Sigmoid colon (tissue), 7 donors: Measurements from ENCODE around the gene ZNF688. TPM values are rescaled to one million over a fixed set of nuclear protein-coding genes. Genes with fewer than 3 reads are reported as not detected.

Source experiments
- DNase-seq: peaks from one replicate; pipeline ENCODE4 v3.0.0-alpha.2; 2019
- H3K27ac ChIP-seq, 4 donors: fragments of 200-600 bp; sonication (generic); one replicate each; pipeline ENCODE4 v1.5.1; 2016 to 2019; ENCODE audit warnings: mild to moderate bottlenecking in 1 of 4
- H3K27me3 ChIP-seq, 3 donors: fragments of 200-600 bp; sonication (generic); one replicate each; pipeline ENCODE4 v1.5.1; 2019; ENCODE audit warnings: mild to moderate bottlenecking in 1 of 3
- H3K36me3 ChIP-seq, 4 donors: fragments of 200-600 bp; sonication (generic); one replicate each; pipeline ENCODE4 v1.5.1; 2016 to 2019
- H3K4me1 ChIP-seq, 4 donors: fragments of 200-600 bp; sonication (generic); one replicate each; pipeline ENCODE4 v1.5.1; 2017 to 2019
- H3K4me3 ChIP-seq, 4 donors: fragments of 200-600 bp; sonication (generic); one replicate each; pipeline ENCODE4 v1.5.1; 2017 to 2019; ENCODE audit warnings: mild to moderate bottlenecking in 2 of 4, moderate library complexity in 1 of 4
- H3K9me3 ChIP-seq, 4 donors: fragments of 200-600 bp in 3 of 4; sonication (generic) in 3 of 4; one replicate each; pipeline versions ENCODE4 v1.5.1 to v1.6.1; 2013 to 2019
- CTCF ChIP-seq, 4 experiments: fragments of 450-650 bp in 3 of 4; fragments of 200-600 bp in 1 of 4; IDR thresholded peaks; one replicate each; pipeline ENCODE4 v1.5.1; 2016 to 2019; ENCODE audit warnings: antibody characterized with exemption in 4 of 4, mild to moderate bottlenecking in 3 of 4, moderate library complexity in 2 of 4
- EP300 ChIP-seq, 4 donors: sonication (generic); formaldehyde crosslinking; IDR thresholded peaks; one replicate each; pipeline ENCODE4 v1.6.1; 2017; ENCODE audit warnings: antibody characterized with exemption in 4 of 4
- POLR2A ChIP-seq, 2 donors: fragments of 450-650 bp; IDR thresholded peaks; one replicate each; pipeline ENCODE4 v1.6.1; 2016; ENCODE audit warnings: antibody characterized with exemption in 2 of 2, mild to moderate bottlenecking in 2 of 2, moderate library complexity in 2 of 2
- POLR2AphosphoS5 ChIP-seq, 4 donors: sonication (generic); formaldehyde crosslinking; IDR thresholded peaks; one replicate each; pipeline ENCODE4 v1.6.1; 2017; ENCODE audit warnings: antibody characterized with exemption in 4 of 4
- WGBS, 2 donors: extraction: QIAGEN DNeasy Blood & Tissue Kit; methylation state at CpG; one replicate each; pipeline ENCODE4 v1.1.7; 2013; 5-methylcytosine and 5-hydroxymethylcytosine counted together
- intact Hi-C: fragments of 100-400 bp; cut with DNase I; formaldehyde crosslinking; loops from one replicate; pipeline ENCODE4 v1.15.1; 2023
- polyA plus RNA-seq, 3 donors: library from polyadenylated mRNA; stranded (reverse); fragments of 200-250 nt; gene quantifications; one replicate each; pipeline ENCODE4 v1.2.3, GENCODE V29; 2013
- total RNA-seq, 4 donors: library from RNA; depleted of rRNA; stranded (reverse); fragments of >200 nt; gene quantifications; one replicate each; pipeline ENCODE4 v1.1.0, GENCODE V29; 2016
- donor health status: healthy with polysubstance abuse.
- donor health status: Bipolar disorder and iron deficiency.
- donor health status: healthy.

ZNF688 gene
- total and polyA plus RNA-seq, 7 donors = 16.7 to 32.8 (median 22.8) TPM

- peak in 1 of 4 experiments; percentile 5 for TF ChIP-seq CTCF (IDR thresholded peaks at IDR 0.05)
- no peak for TF ChIP-seq POLR2AphosphoS5 (IDR thresholded peaks at IDR 0.05)
- intact Hi-C loops = loop anchor here (2.0 to 5.0 kb wide), 2 partner anchors 80 to 129 kb away; partner anchors contain the start of gene SEPHS2
- H3K27ac ChIP-seq = peak overlapping the region; percentile 94 to 100 (median 100)
- no peak for DNase-seq
- peak overlapping the region; percentile 10 to 88 (median 74) for H3K4me3 ChIP-seq
- H3K4me1 ChIP-seq = peaks cover 0 to 27% (median 15%) of the 10 kb centered on the region in 4 donors
- WGBS, 2 donors = 4 to 7% methylated on average over 14 of the region's 14 CpGs
- H3K27me3 ChIP-seq = no peaks in the 10 kb centered on the region
- peaks cover 0 to 36% (median 7%) of the 10 kb centered on the region in 4 donors for H3K36me3 ChIP-seq
- H3K9me3 ChIP-seq = no peaks in the 10 kb centered on the region
Observed at GRCh38 chr16:30527635-30528178, 43.8 kb downstream of the ZNF688 start.

- Histone ChIP-seq H3K4me3 (peak overlapping the region; percentile 61 to 88 (median 77)), H3K4me1 (peaks cover 0 to 26% (median 14%) of the 10 kb centered on the region in 4 donors), H3K9me3 (no peaks in the 10 kb centered on the region), H3K27me3 (no peaks in the 10 kb centered on the region), H3K27ac (peak overlapping the region; percentile 94 to 100 (median 100)), H3K36me3 (peaks cover 0 to 29% (median under 1%) of the 10 kb centered on the region in 4 donors)
- peak; percentile 59 to 92 (median 78) for TF ChIP-seq POLR2AphosphoS5 (IDR thresholded peaks at IDR 0.05)
- TF ChIP-seq CTCF (IDR thresholded peaks at IDR 0.05) = peak; percentile 20 to 40 (median 26)
- TF ChIP-seq EP300 (IDR thresholded peaks at IDR 0.05) = no peak
- peak; percentile 50 to 66 for TF ChIP-seq POLR2A (IDR thresholded peaks at IDR 0.05)
- intact Hi-C loops = loop anchor here (2.0 to 5.0 kb wide), 2 partner anchors 80 to 130 kb away; partner anchors contain the start of gene SEPHS2
- WGBS, 2 donors = 0% methylated on average over 79 of the region's 79 CpGs
- DNase-seq = peak; percentile 99
Observed at GRCh38 chr16:30526823-30527634, 44.5 kb downstream of the ZNF688 start.

- peak within 1 kb of the TSS; percentile 61 to 88 (median 77) for H3K4me3 ChIP-seq
- H3K27me3 ChIP-seq = no peaks in the 10 kb centered on the region
- no peaks in the 10 kb centered on the region for H3K9me3 ChIP-seq
- DNase-seq = peak; percentile 79
- WGBS, 2 donors = 1% methylated on average over 73 of the region's 73 CpGs
- no peak for TF ChIP-seq POLR2A (IDR thresholded peaks at IDR 0.05)
- TF ChIP-seq EP300 (IDR thresholded peaks at IDR 0.05) = no peak
- TF ChIP-seq POLR2AphosphoS5 (IDR thresholded peaks at IDR 0.05) = no peak
- TF ChIP-seq CTCF (IDR thresholded peaks at IDR 0.05) = no peak
- peaks cover 0 to 22% (median 0%) of the 10 kb centered on the region in 4 donors for H3K36me3 ChIP-seq
- peaks cover 0 to 26% (median 14%) of the 10 kb centered on the region in 4 donors for H3K4me1 ChIP-seq
- intact Hi-C loops = loop anchor here (2.0 to 5.0 kb wide), 2 partner anchors 79 to 131 kb away; partner anchors contain the start of gene SEPHS2
- peak within 1 kb of the TSS; percentile 94 to 100 (median 100) for H3K27ac ChIP-seq
Observed at GRCh38 chr16:30526137-30526822, 45.2 kb downstream of the ZNF688 start, which contains the start of gene ZNF768. TSS of gene ZNF768 (minus strand) at chr16:30526566. CDS start at chr16:30526413, 153 bp downstream.

GRCh38 chr16:30525844-30526136, 45.7 kb downstream of the ZNF688 start:
- no peaks in the 10 kb centered on the region for H3K27me3 ChIP-seq
- peaks cover 0 to 26% (median 14%) of the 10 kb centered on the region in 4 donors for H3K4me1 ChIP-seq
- WGBS, 2 donors = 47 to 53% methylated on average over 4 of the region's 4 CpGs
- TF ChIP-seq POLR2A (IDR thresholded peaks at IDR 0.05) (no peak), POLR2AphosphoS5 (IDR thresholded peaks at IDR 0.05) (no peak), CTCF (IDR thresholded peaks at IDR 0.05) (no peak)
- H3K27ac ChIP-seq = peak overlapping the region; percentile 94 to 100 (median 100)
- DNase-seq = no peak
- H3K9me3 ChIP-seq = no peaks in the 10 kb centered on the region
- intact Hi-C loops = loop anchor here (2.0 to 5.0 kb wide), 2 partner anchors 78 to 131 kb away; partner anchors contain the start of gene SEPHS2
- peak overlapping the region; percentile 61 to 88 (median 77) for H3K4me3 ChIP-seq
- peaks cover 0 to 17% (median 0%) of the 10 kb centered on the region in 4 donors for H3K36me3 ChIP-seq
